OCI-LY1 (cell line): Measurements from ENCODE around the gene CRYBG1.
A peak's percentile ranks its signal among the peaks of the same experiment; 100 is the strongest.

Experiments
- H2AFZ ChIP-seq: fragments of 200-600 bp; sonication (generic), shearing (Covaris generic); 2 replicates; pipeline ENCODE4 v1.6.0; 2014; ENCODE audit warnings: antibody characterized with exemption, mild to moderate bottlenecking, low read length
- H3F3A ChIP-seq: fragments of 200-600 bp; sonication (generic), shearing (Covaris generic); 2 replicates; pipeline ENCODE4 v1.6.0; 2014; ENCODE audit warnings: mild to moderate bottlenecking, antibody characterized with exemption, low read length, moderate library complexity; ENCODE audit not compliant: insufficient read depth
- H3K27ac ChIP-seq: fragments of 200-600 bp; sonication (generic); 2 replicates; pipeline ENCODE4 v1.5.1; 2014; ENCODE audit warnings: low read length, mixed run types, mild to moderate bottlenecking, low read depth; ENCODE audit not compliant: poor library complexity, severe bottlenecking
- H3K27me3 ChIP-seq: fragments of 200-600 bp; sonication (generic); 2 replicates; pipeline ENCODE4 v1.6.0; 2014; ENCODE audit warnings: antibody characterized with exemption, mild to moderate bottlenecking, low read length, moderate library complexity; ENCODE audit not compliant: insufficient read depth
- H3K36me3 ChIP-seq: fragments of 200-600 bp; sonication (generic); 2 replicates; pipeline ENCODE4 v1.6.1; 2014; ENCODE audit warnings: mild to moderate bottlenecking, antibody characterized with exemption, low read length, moderate library complexity, mixed read lengths; ENCODE audit not compliant: insufficient read depth
- H3K4me1 ChIP-seq: fragments of 200-600 bp; sonication (generic); 2 replicates; pipeline ENCODE4 v1.5.1; 2014; ENCODE audit warnings: mild to moderate bottlenecking, low read length, moderate library complexity; ENCODE audit not compliant: insufficient read depth, severe bottlenecking
- H3K4me2 ChIP-seq: fragments of 200-600 bp; sonication (generic), shearing (Covaris generic); 2 replicates; pipeline ENCODE4 v1.6.1; 2014; ENCODE audit warnings: low read length
- H3K4me3 ChIP-seq: fragments of 200-600 bp; sonication (generic); 2 replicates; pipeline ENCODE4 v1.5.1; 2014; ENCODE audit warnings: low read length, low read depth, mild to moderate bottlenecking, mixed read lengths; ENCODE audit not compliant: poor library complexity, severe bottlenecking
- H3K79me2 ChIP-seq: fragments of 200-600 bp; shearing (Covaris generic); 2 replicates; pipeline ENCODE4 v1.6.1; 2016; ENCODE audit warnings: mixed run types, low read length, mixed read lengths; ENCODE audit not compliant: insufficient read depth
- H3K9ac ChIP-seq: fragments of 200-600 bp; sonication (generic), shearing (Covaris generic); 2 replicates; pipeline ENCODE4 v1.6.1; 2014; ENCODE audit warnings: mild to moderate bottlenecking, low read length, mixed read lengths
- H3K9me2 ChIP-seq: fragments of 200-600 bp; sonication (generic), shearing (Covaris generic); 2 replicates; pipeline ENCODE4 v1.6.1; 2014; ENCODE audit warnings: low read depth, mild to moderate bottlenecking, low read length, mixed read lengths
- H3K9me3 ChIP-seq: fragments of 200-600 bp; shearing (Covaris generic); 2 replicates; pipeline ENCODE4 v1.6.1; 2014; ENCODE audit warnings: low read length, mixed read lengths
- H4K20me1 ChIP-seq: fragments of 200-600 bp; sonication (generic), shearing (Covaris generic); 2 replicates; pipeline ENCODE4 v1.6.0; 2016; ENCODE audit warnings: mild to moderate bottlenecking, low read length; ENCODE audit not compliant: insufficient read depth
- CTCF ChIP-seq: fragments of 200-600 bp; sonication (generic), shearing (Covaris generic); IDR thresholded peaks from 2 replicates; pipeline ENCODE4 v1.5.1; 2017; ENCODE audit warnings: mild to moderate bottlenecking, antibody characterized with exemption, low read length, moderate library complexity, mixed read lengths
- EZH2 ChIP-seq: fragments of 200-600 bp; sonication (generic), shearing (Covaris generic); IDR thresholded peaks from 2 replicates; pipeline ENCODE4 v1.8.0; 2017; ENCODE audit warnings: borderline replicate concordance, mixed run types, mild to moderate bottlenecking, antibody characterized with exemption, low read length, moderate library complexity, mixed read lengths

CRYBG1 gene

GRCh38 chr6:106613590-106613989 lies 253.1 kb downstream of the CRYBG1 start:
- Histone ChIP-seq H3K27ac (peak overlapping the region; percentile 92), H3K9me2 (no peaks in the 10 kb centered on the region), H3K4me2 (peak overlapping the region; percentile 58), H4K20me1 (no peaks in the 10 kb centered on the region), H3K36me3 (peaks cover 55% of the 10 kb centered on the region), H2AFZ (no peak overlapping the region), H3K79me2 (no peaks in the 10 kb centered on the region), H3K9me3 (no peaks in the 10 kb centered on the region), H3K4me3 (peak overlapping the region; percentile 19), H3K27me3 (no peaks in the 10 kb centered on the region), H3F3A (no peaks in the 10 kb centered on the region), H3K4me1 (peaks cover 92% of the 10 kb centered on the region), H3K9ac (peak overlapping the region; percentile 57; the same call in 1 of the 2 replicates)
- no peak for TF ChIP-seq EZH2
- no peak for TF ChIP-seq CTCF

DNA sequence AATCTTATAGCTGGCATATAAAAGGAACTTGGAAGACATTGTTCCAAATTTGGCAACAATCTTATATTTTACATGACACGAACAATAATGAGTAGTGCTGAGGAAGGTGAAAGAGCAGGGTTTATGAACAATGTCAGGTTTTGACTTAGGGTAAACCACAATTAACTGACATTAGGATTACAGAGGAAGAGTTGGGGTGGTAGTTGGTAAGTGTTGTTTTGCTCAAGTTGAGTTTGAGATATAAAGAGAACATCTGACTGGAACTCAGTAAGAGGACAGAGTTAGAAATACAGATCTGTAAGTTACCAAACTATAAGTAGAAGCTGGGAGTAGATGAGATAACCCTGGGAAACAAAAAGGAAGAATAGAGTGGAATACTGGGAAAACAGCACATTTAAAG lies 253.6 kb downstream of the CRYBG1 start:
- Histone ChIP-seq H3K79me2 (no peaks in the 10 kb centered on the region), H3F3A (0 out of 2 replicates have a peak, but pooled peaks cover 4% of the 10 kb centered on the region), H2AFZ (no peak overlapping the region), H3K4me2 (peak overlapping the region; percentile 58), H3K9ac (peak overlapping the region; percentile 57), H3K4me1 (peaks cover 92% of the 10 kb centered on the region), H3K9me3 (no peaks in the 10 kb centered on the region), H3K36me3 (peaks cover 55% of the 10 kb centered on the region), H3K27ac (peak overlapping the region; percentile 92), H3K27me3 (no peaks in the 10 kb centered on the region), H3K9me2 (no peaks in the 10 kb centered on the region), H4K20me1 (no peaks in the 10 kb centered on the region), H3K4me3 (peak overlapping the region; percentile 19)
- no peak for TF ChIP-seq CTCF
- TF ChIP-seq EZH2, result no peak

DNA sequence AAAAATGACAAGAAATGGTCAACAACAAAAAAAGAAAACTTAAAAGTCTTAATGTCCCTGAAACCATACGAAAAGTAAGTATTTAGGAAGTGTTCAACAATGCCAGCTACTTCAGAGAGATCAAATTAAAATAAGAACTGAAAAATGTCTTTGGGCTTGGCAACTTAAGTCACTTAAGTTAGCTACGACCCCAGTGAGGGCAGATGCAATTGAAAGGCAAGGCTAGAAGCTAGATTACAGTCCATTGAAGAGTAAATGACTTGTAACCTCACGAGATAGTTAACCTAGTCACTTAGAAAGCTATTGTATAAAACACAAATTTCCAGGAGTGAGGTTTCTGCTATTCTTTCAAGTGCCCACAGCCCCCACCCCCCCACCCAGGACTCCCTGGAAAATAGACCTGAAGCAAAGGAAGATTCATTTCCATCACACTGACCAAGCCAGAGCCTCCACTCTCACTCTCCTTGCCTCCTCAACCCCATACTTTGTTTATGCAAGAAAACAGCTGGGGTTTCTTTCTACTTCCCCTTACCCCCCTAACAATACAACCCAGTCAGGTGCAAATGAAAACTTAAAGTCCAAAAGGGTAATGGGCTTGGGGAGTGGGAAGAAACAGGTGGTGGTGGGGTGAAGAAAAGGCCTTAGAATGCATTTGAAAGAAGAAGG lies 254.2 kb downstream of the CRYBG1 start:
- Histone ChIP-seq H3K79me2 (no peaks in the 10 kb centered on the region), H3K27ac (peak overlapping the region; percentile 92), H4K20me1 (no peaks in the 10 kb centered on the region), H3F3A (0 out of 2 replicates have a peak, but pooled peaks cover 7% of the 10 kb centered on the region), H3K9ac (peak overlapping the region; percentile 57), H3K4me3 (peak overlapping the region; percentile 19), H3K4me2 (peak overlapping the region; percentile 58), H2AFZ (no peak overlapping the region), H3K36me3 (peaks cover 55% of the 10 kb centered on the region), H3K27me3 (no peaks in the 10 kb centered on the region), H3K4me1 (peaks cover 89% of the 10 kb centered on the region), H3K9me2 (no peaks in the 10 kb centered on the region), H3K9me3 (no peaks in the 10 kb centered on the region)
- no peak for TF ChIP-seq CTCF
- TF ChIP-seq EZH2, result no peak
